ENCODE measurements around the gene TMEM141. TPM values are rescaled to one million over a fixed set of nuclear protein-coding genes. Genes with fewer than 3 reads are reported as not detected.

Gene TMEM141
- total RNA-seq, 1 donor from 2014 or later, result 64.4 TPM

GRCh38 chr9:136825295-136826187 lies 34.4 kb downstream of the TMEM141 start:
- H3K4me3 ChIP-seq, result no peak overlapping the region
- no peaks in the 10 kb centered on the region for H3K27me3 ChIP-seq
- intact Hi-C loops (cut with DNase I), result no loop called here
- H3K4me1 ChIP-seq, result peaks cover 6% of the 10 kb centered on the region
- no peak for ATAC-seq
- TF ChIP-seq CTCF (IDR thresholded peaks at IDR 0.05), result no peak
- peaks cover 53% of the 10 kb centered on the region for H3K36me3 ChIP-seq
- DNase-seq, result no peak
- no peak overlapping the region for H3K27ac ChIP-seq
- no peaks in the 10 kb centered on the region for H3K9me3 ChIP-seq

GRCh38 chr9:136826188-136826541 lies 35.0 kb downstream of the TMEM141 start:
- peaks cover under 1% of the 10 kb centered on the region for H3K4me1 ChIP-seq
- no peak for TF ChIP-seq CTCF (IDR thresholded peaks at IDR 0.05)
- DNase-seq (no peak), ATAC-seq (no peak)
- peaks cover 57% of the 10 kb centered on the region for H3K36me3 ChIP-seq
- no peak overlapping the region for H3K4me3 ChIP-seq
- no peaks in the 10 kb centered on the region for H3K27me3 ChIP-seq
- intact Hi-C loops (cut with DNase I), result no loop called here
- H3K9me3 ChIP-seq, result no peaks in the 10 kb centered on the region
- H3K27ac ChIP-seq, result no peak overlapping the region

GRCh38 chr9:136826703-136827582 lies 35.8 kb downstream of the TMEM141 start:
- DNase-seq, result no peak
- intact Hi-C loops (cut with DNase I), result no loop called here
- H3K4me1 ChIP-seq, result no peaks in the 10 kb centered on the region
- no peak for TF ChIP-seq CTCF (IDR thresholded peaks at IDR 0.05)
- no peak for ATAC-seq
- peaks cover 57% of the 10 kb centered on the region for H3K36me3 ChIP-seq
- H3K27me3 ChIP-seq, result no peaks in the 10 kb centered on the region
- no peak overlapping the region for H3K4me3 ChIP-seq
- H3K27ac ChIP-seq, result no peak overlapping the region
- no peaks in the 10 kb centered on the region for H3K9me3 ChIP-seq

- ATAC-seq (no peak), DNase-seq (no peak)
- Histone ChIP-seq H3K4me1 (no peaks in the 10 kb centered on the region), H3K4me3 (no peak overlapping the region), H3K9me3 (no peaks in the 10 kb centered on the region), H3K36me3 (peaks cover 61% of the 10 kb centered on the region), H3K27me3 (no peaks in the 10 kb centered on the region), H3K27ac (no peak overlapping the region)
- TF ChIP-seq CTCF (IDR thresholded peaks at IDR 0.05), result no peak
- intact Hi-C loops (cut with DNase I), result no loop called here
These were observed 36.8 kb downstream of the TMEM141 start for GRCh38 chr9:136827794-136828473.

- Histone ChIP-seq H3K36me3 (peaks cover 59% of the 10 kb centered on the region), H3K9me3 (no peaks in the 10 kb centered on the region), H3K27me3 (no peaks in the 10 kb centered on the region), H3K4me1 (no peaks in the 10 kb centered on the region), H3K27ac (no peak overlapping the region), H3K4me3 (no peak overlapping the region)
- no peak for TF ChIP-seq CTCF (IDR thresholded peaks at IDR 0.05)
- intact Hi-C loops (cut with DNase I), result no loop called here
- DNase-seq (no peak), ATAC-seq (no peak)
These were observed 37.5 kb downstream of the TMEM141 start for GRCh38 chr9:136828474-136829140.

All from upper lobe of right lung (tissue), 1 donor.